NCI-H1092 (cell line): ENCODE results near the gene CELF2.
A peak's percentile ranks its signal among the peaks of the same experiment; 100 is the strongest.
"Not testable (repeated sequence)": the region's sequence is repeated elsewhere in the genome, so short reads cannot be mapped to it uniquely, and the experiment has no call there.

ENCODE experiments used
- DNase-seq: peaks from one replicate; lab custom pipeline; 2025; lab: John Stamatoyannopoulos, UW

The CELF2 gene

GRCh38 chr10:11328264-11329061, 310.8 kb downstream of the CELF2 start:
- DNase-seq: no peak

- DNase-seq: no peak
Observed at GRCh38 chr10:11329062-11329673, 311.5 kb downstream of the CELF2 start.

- no peak for DNase-seq
Observed at GRCh38 chr10:11330383-11331045, 312.8 kb downstream of the CELF2 start.

- DNase-seq: no peak
Observed at GRCh38 chr10:11331046-11331577, 313.4 kb downstream of the CELF2 start.

GRCh38 chr10:11331726-11332125, 314.1 kb downstream of the CELF2 start:
- no peak for DNase-seq

GRCh38 chr10:11332846-11333245, 315.2 kb downstream of the CELF2 start:
- DNase-seq: no peak

- DNase-seq: no peak
Observed at GRCh38 chr10:11334436-11334835, 316.8 kb downstream of the CELF2 start.

- DNase-seq: no peak
Observed at GRCh38 chr10:11335167-11335652, 317.5 kb downstream of the CELF2 start.

GRCh38 chr10:11335881-11336430, 318.3 kb downstream of the CELF2 start:
- no peak for DNase-seq

GRCh38 chr10:11336722-11337162, 319.1 kb downstream of the CELF2 start:
- no peak for DNase-seq

- no peak for DNase-seq
Observed at GRCh38 chr10:11337516-11337915, 319.8 kb downstream of the CELF2 start.

- DNase-seq: no peak
Observed at GRCh38 chr10:11338160-11338844, 320.6 kb downstream of the CELF2 start.

- no peak for DNase-seq
Observed at GRCh38 chr10:11339013-11339412, 321.3 kb downstream of the CELF2 start.

GRCh38 chr10:11339660-11340059, 322.0 kb downstream of the CELF2 start:
- DNase-seq: no peak

GRCh38 chr10:11341283-11341960, 323.8 kb downstream of the CELF2 start:
- no peak for DNase-seq

- DNase-seq: no peak
Observed at GRCh38 chr10:11344081-11344480, 326.4 kb downstream of the CELF2 start.

GRCh38 chr10:11344550-11344949, 326.9 kb downstream of the CELF2 start:
- DNase-seq: no peak

GRCh38 chr10:11345224-11346054, 327.8 kb downstream of the CELF2 start:
- peak; percentile 3 for DNase-seq

- DNase-seq: not testable (repeated sequence)
Observed at GRCh38 chr10:11347580-11347979, 329.9 kb downstream of the CELF2 start.

- DNase-seq: no peak
Observed at GRCh38 chr10:11351801-11352200, 334.1 kb downstream of the CELF2 start.
